Measurements from ENCODE around the gene PPIP5K2.
"Not testable (repeated sequence)": the region's sequence is repeated elsewhere in the genome, so short reads cannot be mapped to it uniquely, and the experiment has no call there.

Gene PPIP5K2

DNA sequence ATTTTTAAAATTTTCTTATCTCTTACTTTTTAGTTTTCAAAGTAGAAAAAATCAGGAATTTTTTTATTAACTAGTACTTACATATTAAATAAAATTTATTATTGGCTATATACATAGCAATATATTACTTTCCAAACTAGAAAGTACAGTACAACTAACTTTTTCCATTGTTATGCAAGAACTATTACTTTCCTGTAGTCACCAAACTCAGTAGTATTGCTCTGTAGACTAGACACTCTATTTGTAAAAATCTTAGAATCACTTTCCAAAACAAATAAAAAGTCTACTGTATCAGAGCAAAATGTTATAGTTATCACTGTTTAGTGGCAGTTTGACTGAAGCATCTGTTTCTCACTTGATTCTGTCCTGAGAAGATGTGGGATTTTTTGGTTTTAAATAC is 83.1 kb downstream of the PPIP5K2 start:
- POLR2A ChIA-PET = no interaction called here
- TF ChIP-seq SP1 (IDR thresholded peaks at IDR 0.05) = no peak
- no peak for TF ChIP-seq ARNT (IDR thresholded peaks at IDR 0.05)
- TF ChIP-seq, protein P1, sequence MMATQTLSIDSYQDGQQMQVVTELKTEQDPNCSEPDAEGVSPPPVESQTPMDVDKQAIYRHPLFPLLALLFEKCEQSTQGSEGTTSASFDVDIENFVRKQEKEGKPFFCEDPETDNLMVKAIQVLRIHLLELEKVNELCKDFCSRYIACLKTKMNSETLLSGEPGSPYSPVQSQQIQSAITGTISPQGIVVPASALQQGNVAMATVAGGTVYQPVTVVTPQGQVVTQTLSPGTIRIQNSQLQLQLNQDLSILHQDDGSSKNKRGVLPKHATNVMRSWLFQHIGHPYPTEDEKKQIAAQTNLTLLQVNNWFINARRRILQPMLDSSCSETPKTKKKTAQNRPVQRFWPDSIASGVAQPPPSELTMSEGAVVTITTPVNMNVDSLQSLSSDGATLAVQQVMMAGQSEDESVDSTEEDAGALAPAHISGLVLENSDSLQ (IDR thresholded peaks at IDR 0.05) = no peak
- no peak for TF ChIP-seq ZNF384 (IDR thresholded peaks at IDR 0.05)
- no peak for TF ChIP-seq CTBP1 (IDR thresholded peaks at IDR 0.05; ENCODE audit: borderline replicate concordance)
- TF ChIP-seq FOXK2 (IDR thresholded peaks at IDR 0.05) = no peak
- no peak for TF ChIP-seq L3MBTL2 (conservative IDR thresholded peaks at IDR 0.05)
- no peak for TF ChIP-seq SUZ12 (IDR thresholded peaks at IDR 0.05)
- no peak for TF ChIP-seq FOXM1 (IDR thresholded peaks at IDR 0.05; ENCODE audit: borderline replicate concordance)
- no peak for DNase-seq (ENCODE audit: extremely low spot score)
- CTCF ChIA-PET = interaction anchor here (1.5 kb wide), 1 partner anchor 10 kb away, joined by 4 read pairs; no protein-coding TSS in a partner anchor

DNA sequence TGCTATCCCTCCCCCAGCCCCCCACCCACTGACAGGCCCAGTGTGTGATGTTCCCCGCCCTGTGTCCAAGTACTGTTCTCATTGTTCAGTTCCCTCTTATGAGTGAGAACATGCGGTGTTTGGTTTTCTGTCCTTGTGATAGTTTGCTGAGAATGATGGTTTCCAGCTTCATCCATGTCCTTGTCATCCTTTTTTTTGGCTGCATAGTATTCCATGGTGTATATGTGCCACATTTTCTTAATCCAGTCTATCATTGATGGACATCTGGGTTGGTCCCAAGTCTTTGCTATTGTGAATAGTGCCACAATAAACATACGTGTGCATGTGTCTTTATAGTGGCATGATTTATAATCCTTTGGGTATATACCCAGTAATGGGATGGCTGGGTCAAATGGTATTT is 84.9 kb downstream of the PPIP5K2 start:
- DNase-seq (ENCODE audit: extremely low spot score); POLR2A ChIA-PET; CTCF ChIA-PET: not testable (repeated sequence)

DNA sequence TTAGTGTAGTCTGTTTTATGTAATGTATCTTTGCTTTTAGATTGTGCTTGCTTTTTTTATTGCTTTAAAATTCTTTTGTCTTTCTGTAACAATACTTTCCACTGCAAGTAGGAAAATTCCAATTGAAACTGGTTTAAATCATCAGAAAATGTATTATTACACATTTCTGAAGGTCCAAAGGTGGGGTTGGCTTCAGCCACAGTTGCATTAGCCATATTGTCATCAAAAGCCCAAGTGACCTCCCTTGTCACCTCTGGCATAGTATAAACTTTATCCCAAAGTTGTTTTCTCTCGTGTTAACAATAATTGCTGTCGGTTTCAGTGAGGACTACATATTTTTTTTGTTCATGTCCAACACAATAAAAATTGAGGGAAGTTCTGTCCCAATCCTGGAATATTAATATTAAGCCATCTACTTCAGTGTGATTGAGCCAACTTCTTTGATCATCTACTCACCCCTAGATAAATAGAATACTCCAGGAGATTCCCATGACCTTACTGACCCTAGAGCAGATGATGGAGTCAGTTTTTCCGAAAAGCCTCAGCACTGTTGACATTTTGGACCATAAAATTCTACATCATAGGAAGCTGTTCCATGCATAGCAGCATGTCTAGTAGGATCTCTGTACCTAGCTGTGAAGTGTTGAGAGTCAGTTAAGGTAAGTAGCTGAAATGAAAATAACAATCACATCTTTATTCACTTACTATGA is 86.0 kb downstream of the PPIP5K2 start:
- DNase-seq (ENCODE audit: extremely low spot score) = no peak
- TF ChIP-seq ZNF384 (IDR thresholded peaks at IDR 0.05) = no peak
- TF ChIP-seq L3MBTL2 (conservative IDR thresholded peaks at IDR 0.05) = no peak
- no peak for TF ChIP-seq FOXM1 (IDR thresholded peaks at IDR 0.05; ENCODE audit: borderline replicate concordance)
- no peak for TF ChIP-seq NFRKB (IDR thresholded peaks at IDR 0.05)
- TF ChIP-seq TARDBP (IDR thresholded peaks at IDR 0.05) = no peak
- TF ChIP-seq SP1 (IDR thresholded peaks at IDR 0.05) = no peak
- TF ChIP-seq, protein P1 (IDR thresholded peaks at IDR 0.05) = no peak
- TF ChIP-seq ARNT (IDR thresholded peaks at IDR 0.05) = no peak
- no peak for TF ChIP-seq HDGF (IDR thresholded peaks at IDR 0.05; ENCODE audit: borderline replicate concordance)
- ChIA-PET CTCF (no interaction called here), POLR2A (no interaction called here)

DNA sequence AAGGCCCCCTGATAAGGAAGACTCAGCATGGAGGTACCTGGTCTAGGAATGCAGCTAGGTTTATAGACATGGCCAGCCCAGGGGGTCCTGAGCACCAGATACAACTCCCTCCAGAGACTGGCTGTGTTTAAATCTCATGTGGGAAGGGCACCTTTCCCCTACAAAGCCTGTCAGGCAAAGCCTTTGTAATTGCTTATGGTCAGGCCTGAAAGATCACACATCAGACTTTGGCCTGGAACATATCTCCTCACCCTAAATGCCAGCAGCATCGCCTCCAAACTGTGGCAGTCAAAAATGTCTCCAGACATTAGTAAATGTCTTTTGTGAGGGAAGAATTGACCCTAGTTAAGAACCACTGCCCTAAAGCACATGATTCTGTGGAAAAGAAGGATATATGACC is 86.9 kb downstream of the PPIP5K2 start:
- ChIA-PET POLR2A (no interaction called here), CTCF (no interaction called here)
- no peak for DNase-seq (ENCODE audit: extremely low spot score)
- TF ChIP-seq ARNT (IDR thresholded peaks at IDR 0.05) = no peak
- no peak for TF ChIP-seq LEF1 (IDR thresholded peaks at IDR 0.05; ENCODE audit: borderline replicate concordance)
- no peak for TF ChIP-seq SUZ12 (IDR thresholded peaks at IDR 0.05)
- TF ChIP-seq, protein P1 (IDR thresholded peaks at IDR 0.05) = no peak
- TF ChIP-seq CTBP1 (IDR thresholded peaks at IDR 0.05; ENCODE audit: borderline replicate concordance) = no peak
- no peak for TF ChIP-seq L3MBTL2 (conservative IDR thresholded peaks at IDR 0.05)
- no peak for TF ChIP-seq ZNF384 (IDR thresholded peaks at IDR 0.05)
- TF ChIP-seq FOXK2 (IDR thresholded peaks at IDR 0.05) = no peak
- TF ChIP-seq BHLHE40 (IDR thresholded peaks at IDR 0.05; ENCODE audit: borderline replicate concordance) = no peak
- no peak for TF ChIP-seq TARDBP (IDR thresholded peaks at IDR 0.05)
- TF ChIP-seq FOXA1 (IDR thresholded peaks at IDR 0.05) = no peak
- TF ChIP-seq FOXM1 (IDR thresholded peaks at IDR 0.05; ENCODE audit: borderline replicate concordance) = no peak
- TF ChIP-seq NFRKB (IDR thresholded peaks at IDR 0.05) = no peak

DNA sequence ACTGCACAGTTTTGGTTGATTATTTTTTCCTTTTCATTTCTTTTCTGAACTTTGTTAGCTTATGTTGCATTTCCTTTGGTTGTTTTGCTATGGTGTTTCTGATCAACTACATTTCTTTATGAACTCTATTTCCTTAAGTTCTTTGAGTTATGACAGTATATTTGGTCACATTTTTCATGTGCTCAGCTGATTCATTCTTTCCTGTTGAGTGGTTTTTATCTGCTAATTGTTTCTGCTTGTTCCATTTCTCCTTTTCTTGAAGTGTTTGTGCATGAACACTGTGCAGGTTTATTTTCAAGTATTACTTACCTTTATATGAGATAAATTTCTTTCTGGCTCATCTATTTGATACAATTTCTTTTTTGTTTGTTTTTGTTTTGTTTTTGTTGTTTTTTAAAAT is 87.6 kb downstream of the PPIP5K2 start:
- no peak for DNase-seq (ENCODE audit: extremely low spot score)
- ChIA-PET CTCF (no interaction called here), POLR2A (no interaction called here)
- TF ChIP-seq FOXM1 (IDR thresholded peaks at IDR 0.05; ENCODE audit: borderline replicate concordance) = no peak
- TF ChIP-seq SP1 (IDR thresholded peaks at IDR 0.05) = no peak
- TF ChIP-seq LEF1 (IDR thresholded peaks at IDR 0.05; ENCODE audit: borderline replicate concordance) = no peak
- TF ChIP-seq, protein P1 (IDR thresholded peaks at IDR 0.05) = no peak
- TF ChIP-seq HDGF (IDR thresholded peaks at IDR 0.05; ENCODE audit: borderline replicate concordance) = no peak
- no peak for TF ChIP-seq BHLHE40 (IDR thresholded peaks at IDR 0.05; ENCODE audit: borderline replicate concordance)

DNA sequence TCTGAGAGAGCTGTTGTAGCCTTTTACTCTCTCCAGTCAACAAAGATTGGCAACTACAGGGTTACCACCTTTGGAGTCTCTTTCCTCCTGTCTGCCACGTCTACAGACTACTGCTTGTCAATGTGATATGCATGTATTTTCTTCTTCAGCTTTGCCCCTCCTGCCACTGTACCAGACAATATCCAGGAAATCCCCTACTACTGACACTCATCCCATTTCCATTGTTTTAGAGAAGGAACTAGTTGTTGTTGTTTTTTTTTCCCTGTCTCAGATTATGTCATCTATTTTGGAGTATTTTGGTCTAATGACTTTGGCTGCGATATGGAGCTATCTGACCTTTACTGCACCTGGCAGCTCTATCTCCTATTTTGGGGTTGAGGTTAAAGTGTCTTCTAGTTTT is 88.4 kb downstream of the PPIP5K2 start:
- no peak for TF ChIP-seq FOXK2 (IDR thresholded peaks at IDR 0.05)
- TF ChIP-seq L3MBTL2 (conservative IDR thresholded peaks at IDR 0.05) = no peak
- no peak for TF ChIP-seq ZNF384 (IDR thresholded peaks at IDR 0.05)
- no peak for TF ChIP-seq FOXA1 (IDR thresholded peaks at IDR 0.05)
- TF ChIP-seq FOXM1 (IDR thresholded peaks at IDR 0.05; ENCODE audit: borderline replicate concordance) = no peak
- TF ChIP-seq ARNT (IDR thresholded peaks at IDR 0.05) = no peak
- TF ChIP-seq SP1 (IDR thresholded peaks at IDR 0.05) = no peak
- no peak for TF ChIP-seq HDGF (IDR thresholded peaks at IDR 0.05; ENCODE audit: borderline replicate concordance)
- TF ChIP-seq ELF4 (IDR thresholded peaks at IDR 0.05) = no peak
- no peak for TF ChIP-seq TARDBP (IDR thresholded peaks at IDR 0.05)
- no peak for TF ChIP-seq NFRKB (IDR thresholded peaks at IDR 0.05)
- TF ChIP-seq, protein P1 (IDR thresholded peaks at IDR 0.05) = no peak
- no peak for TF ChIP-seq CTBP1 (IDR thresholded peaks at IDR 0.05; ENCODE audit: borderline replicate concordance)
- no peak for TF ChIP-seq BHLHE40 (IDR thresholded peaks at IDR 0.05; ENCODE audit: borderline replicate concordance)
- no peak for TF ChIP-seq LEF1 (IDR thresholded peaks at IDR 0.05; ENCODE audit: borderline replicate concordance)
- TF ChIP-seq SUZ12 (IDR thresholded peaks at IDR 0.05) = no peak
- no peak for DNase-seq (ENCODE audit: extremely low spot score)
- CTCF ChIA-PET = no interaction called here
- POLR2A ChIA-PET = no interaction called here

Measured in HEK293T (cell line).